SK-N-SH treated with all-trans-retinoic acid at 6 μM for 48 hours (cell line): Measurements from ENCODE around the gene TRIM24.

Experiments
- ARNTL ChIP-seq: fragments of 450-650 bp; formaldehyde crosslinking; IDR thresholded peaks from 2 replicates; pipeline ENCODE4 v1.5.0; 2020; ENCODE audit warnings: low read depth, mild to moderate bottlenecking, moderate library complexity, borderline replicate concordance
- OSR1 ChIP-seq: fragments of 250-450 bp; sonication (Bioruptor Pico); IDR thresholded peaks from 2 replicates; pipeline ENCODE4 v1.8.0; 2022; ENCODE audit warnings: moderate library complexity, mild to moderate bottlenecking, inconsistent platforms
- RARB ChIP-seq: fragments of 250-450 bp; sonication (Bioruptor Pico); IDR thresholded peaks from 2 replicates; pipeline ENCODE4 v1.8.0; 2021; ENCODE audit warnings: mild to moderate bottlenecking, moderate library complexity
- ZFP30 ChIP-seq: fragments of 450-650 bp; formaldehyde crosslinking; IDR thresholded peaks from 2 replicates; pipeline ENCODE4 v1.5.0; 2022; ENCODE audit warnings: mild to moderate bottlenecking, moderate library complexity

DNA sequence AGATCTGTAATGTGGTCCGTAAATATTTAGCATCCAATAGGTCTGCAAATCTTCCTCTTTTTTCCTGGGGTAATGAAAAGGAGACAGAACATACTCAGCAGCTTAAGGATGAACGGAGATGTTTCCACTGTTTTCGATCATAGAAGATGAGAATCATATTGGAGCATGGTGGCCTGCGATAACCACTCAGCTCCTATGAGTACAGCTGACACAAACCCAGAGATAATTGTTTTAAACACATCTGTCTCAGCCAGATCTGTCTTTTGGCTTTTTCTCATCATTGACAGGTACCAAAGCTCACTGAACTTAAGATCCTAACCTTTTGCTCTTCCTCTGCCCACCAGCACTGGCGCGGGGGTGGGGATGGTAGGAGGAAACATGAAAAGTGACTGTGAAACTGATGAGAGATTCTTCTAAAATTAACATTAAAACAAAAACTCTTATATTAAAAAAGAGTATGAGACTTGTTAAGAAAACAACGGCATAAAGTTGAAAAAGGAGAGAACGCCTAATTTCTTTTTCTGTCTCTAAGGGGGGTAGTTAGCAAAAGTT is 170.1 kb downstream of the TRIM24 start:
- TF ChIP-seq ZFP30 (CRISPR knock-in tag) (no peak), ARNTL (CRISPR knock-in tag) (no peak), RARB (CRISPR knock-in tag) (no peak), OSR1 (CRISPR knock-in tag) (no peak)
